ENCODE measurements around the gene CYB5D1. TPM values are rescaled to one million over a fixed set of nuclear protein-coding genes. Genes with fewer than 3 reads are reported as not detected.

The CYB5D1 gene
- total RNA-seq, 4 donors from 2014 or later, result 11.6 to 14.9 (median 12.0) TPM

DNA sequence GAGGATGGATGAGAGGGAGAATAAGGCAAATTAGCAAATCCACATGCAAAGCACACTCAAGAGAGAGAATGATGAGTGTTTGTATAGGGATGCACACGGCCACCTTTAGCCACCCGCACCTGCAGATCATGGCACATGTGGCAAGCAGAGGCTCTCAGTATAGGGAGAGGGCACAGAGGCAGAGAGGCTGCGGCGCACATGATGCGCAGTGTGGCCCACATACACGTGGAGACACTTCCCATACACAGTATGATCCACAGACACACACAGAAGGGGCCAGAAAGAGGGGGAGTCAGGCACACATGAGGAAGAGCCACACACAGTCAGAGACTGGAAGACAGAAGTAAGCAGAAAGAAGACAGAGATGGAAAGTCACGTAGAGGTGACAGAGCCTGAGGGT, 24.3 kb downstream of the CYB5D1 start:
- Histone ChIP-seq H3K4me1 (peaks cover 17 to 54% (median 47%) of the 10 kb centered on the region in 4 donors), H3K27ac (replicated peaks in 1 of 4) (peak overlapping the region; percentile 1 to 95 (median 38)), H3K36me3 (peaks cover 0 to 18% (median 9%) of the 10 kb centered on the region in 4 donors), H3K27me3 (no peaks in the 10 kb centered on the region), H3K4me3 (no peak overlapping the region), H3K9me3 (no peaks in the 10 kb centered on the region)
- whole genome bisulfite sequencing, result 71% methylated on average over 7 of the region's 7 CpGs
- TF ChIP-seq, protein P1, sequence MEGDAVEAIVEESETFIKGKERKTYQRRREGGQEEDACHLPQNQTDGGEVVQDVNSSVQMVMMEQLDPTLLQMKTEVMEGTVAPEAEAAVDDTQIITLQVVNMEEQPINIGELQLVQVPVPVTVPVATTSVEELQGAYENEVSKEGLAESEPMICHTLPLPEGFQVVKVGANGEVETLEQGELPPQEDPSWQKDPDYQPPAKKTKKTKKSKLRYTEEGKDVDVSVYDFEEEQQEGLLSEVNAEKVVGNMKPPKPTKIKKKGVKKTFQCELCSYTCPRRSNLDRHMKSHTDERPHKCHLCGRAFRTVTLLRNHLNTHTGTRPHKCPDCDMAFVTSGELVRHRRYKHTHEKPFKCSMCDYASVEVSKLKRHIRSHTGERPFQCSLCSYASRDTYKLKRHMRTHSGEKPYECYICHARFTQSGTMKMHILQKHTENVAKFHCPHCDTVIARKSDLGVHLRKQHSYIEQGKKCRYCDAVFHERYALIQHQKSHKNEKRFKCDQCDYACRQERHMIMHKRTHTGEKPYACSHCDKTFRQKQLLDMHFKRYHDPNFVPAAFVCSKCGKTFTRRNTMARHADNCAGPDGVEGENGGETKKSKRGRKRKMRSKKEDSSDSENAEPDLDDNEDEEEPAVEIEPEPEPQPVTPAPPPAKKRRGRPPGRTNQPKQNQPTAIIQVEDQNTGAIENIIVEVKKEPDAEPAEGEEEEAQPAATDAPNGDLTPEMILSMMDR (IDR thresholded peaks at IDR 0.05), result no peak
- TF ChIP-seq POLR2AphosphoS5 (IDR thresholded peaks at IDR 0.05) (no peak), POLR2A (IDR thresholded peaks at IDR 0.05; ENCODE audit: low read depth) (no peak), EP300 (IDR thresholded peaks at IDR 0.05) (no peak)
- intact Hi-C loops (cut with DNase I), result no loop called here
- DNase-seq (ENCODE audit: extremely low spot score), result no peak

DNA sequence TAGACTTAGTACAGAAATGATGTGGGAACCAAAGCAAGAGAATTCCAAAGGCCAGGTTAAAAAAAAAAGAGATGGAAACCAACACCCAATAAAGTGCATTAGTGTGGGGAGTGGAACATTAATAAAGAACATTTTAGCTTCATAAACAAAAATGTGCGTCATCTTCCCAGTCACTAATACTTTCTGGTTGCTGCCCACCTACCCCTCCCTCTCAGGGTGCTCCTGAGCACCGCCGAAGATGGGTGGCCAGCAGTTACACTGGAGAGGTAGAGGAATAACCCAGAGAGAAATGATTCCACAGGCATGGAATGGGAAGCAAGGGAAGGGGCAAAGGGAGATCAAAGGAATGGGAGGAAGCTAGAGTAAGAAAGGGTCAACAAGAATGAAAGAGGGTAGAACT, 24.8 kb downstream of the CYB5D1 start:
- 80% methylated on average over 3 of the region's 3 CpGs for WGBS
- Histone ChIP-seq H3K4me3 (no peak overlapping the region), H3K27me3 (no peaks in the 10 kb centered on the region), H3K9me3 (no peaks in the 10 kb centered on the region), H3K36me3 (peaks cover 0 to 18% (median 9%) of the 10 kb centered on the region in 4 donors), H3K4me1 (peaks cover 21 to 60% (median 53%) of the 10 kb centered on the region in 4 donors), H3K27ac (replicated peaks in 1 of 4) (peak overlapping the region; percentile 36 to 95 (median 66))
- DNase-seq (ENCODE audit: extremely low spot score), result no peak
- no peak for TF ChIP-seq EP300 (IDR thresholded peaks at IDR 0.05)
- peak in 1 of 2 donors; percentile 20 for TF ChIP-seq POLR2AphosphoS5 (IDR thresholded peaks at IDR 0.05)
- intact Hi-C loops (cut with DNase I), result no loop called here

DNA sequence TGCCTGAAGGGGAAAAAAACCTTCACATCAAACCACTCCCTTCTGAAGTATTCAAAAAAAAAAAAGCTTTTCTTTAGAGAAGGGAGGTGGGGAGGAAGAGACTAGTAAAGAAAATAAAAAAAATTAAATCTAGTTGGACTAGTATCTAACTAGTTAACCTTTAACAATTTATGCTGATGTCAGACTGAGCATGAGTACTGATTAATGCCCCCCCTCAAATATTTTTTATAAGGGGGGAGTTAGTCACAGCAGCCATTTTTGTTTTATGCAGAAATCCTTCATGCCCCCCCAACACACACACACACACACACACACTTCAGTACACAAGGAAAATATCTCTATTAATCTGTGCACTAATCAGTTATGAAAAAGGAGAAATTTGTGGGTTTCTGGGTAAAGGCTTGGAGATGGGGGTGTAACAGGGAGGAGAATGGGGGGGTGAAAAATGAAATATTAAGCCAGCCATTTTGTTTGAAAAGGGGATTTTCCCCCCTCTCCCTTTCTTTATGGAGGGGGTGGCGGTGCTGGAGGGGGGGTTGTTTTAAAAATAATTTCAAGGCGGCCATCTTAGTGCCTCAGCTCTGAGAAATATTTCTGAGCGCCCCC, 26.1 kb downstream of the CYB5D1 start:
- TF ChIP-seq, protein P1 (IDR thresholded peaks at IDR 0.05), result no peak
- TF ChIP-seq POLR2AphosphoS5 (IDR thresholded peaks at IDR 0.05) (no peak), POLR2A (IDR thresholded peaks at IDR 0.05; ENCODE audit: low read depth) (no peak), EP300 (IDR thresholded peaks at IDR 0.05) (no peak)
- no peak for DNase-seq (ENCODE audit: extremely low spot score)
- Histone ChIP-seq H3K27ac (replicated peaks in 1 of 4) (peak overlapping the region; percentile 90 to 96 (median 94)), H3K4me3 (peak overlapping the region; percentile 84 to 93 (median 90)), H3K9me3 (no peaks in the 10 kb centered on the region), H3K4me1 (peaks cover 33 to 73% (median 65%) of the 10 kb centered on the region in 4 donors), H3K27me3 (no peaks in the 10 kb centered on the region), H3K36me3 (peaks cover 0 to 13% (median 9%) of the 10 kb centered on the region in 4 donors)
- intact Hi-C loops (cut with DNase I), result loop anchor here (2.0 kb wide), 1 partner anchor 49 kb away; the partner anchor contains the start of gene KDM6B
- 2% methylated on average over 3 of the region's 3 CpGs for WGBS

DNA sequence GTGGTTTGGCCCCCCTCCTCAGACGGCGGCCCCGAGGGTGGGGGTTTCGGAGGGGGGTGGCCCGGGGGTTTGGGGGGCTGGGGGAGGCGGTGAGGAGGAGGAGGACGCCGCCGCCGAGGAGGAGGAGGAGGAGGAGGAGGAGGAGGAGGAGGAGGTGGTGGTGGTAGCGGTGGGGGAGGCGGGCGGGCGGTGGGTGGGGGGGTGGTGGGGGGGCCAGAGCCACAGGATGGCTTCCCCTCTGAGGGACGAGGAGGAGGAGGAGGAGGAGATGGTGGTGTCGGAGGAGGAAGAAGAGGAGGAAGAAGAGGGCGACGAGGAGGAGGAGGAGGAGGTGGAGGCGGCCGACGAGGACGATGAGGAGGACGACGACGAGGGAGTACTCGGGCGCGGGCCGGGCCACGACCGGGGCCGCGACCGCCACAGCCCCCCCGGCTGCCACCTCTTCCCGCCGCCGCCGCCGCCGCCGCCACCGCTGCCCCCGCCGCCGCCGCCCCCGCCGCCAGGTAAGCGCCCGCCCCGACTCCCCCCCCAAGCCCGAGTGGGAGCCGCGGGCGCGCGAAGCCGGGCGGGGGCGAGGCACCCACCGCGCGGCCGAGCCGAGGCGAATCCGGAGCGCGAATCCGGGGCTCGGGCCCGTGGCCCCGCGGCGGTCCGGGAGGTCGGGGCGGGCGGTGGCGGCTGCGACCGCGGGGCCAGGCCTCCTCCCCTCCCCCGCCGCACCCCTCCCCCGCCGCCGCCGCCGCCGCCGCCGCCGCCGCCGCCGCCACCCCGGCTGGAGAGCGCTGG, 27.0 kb downstream of the CYB5D1 start:
- H3K4me1 ChIP-seq, result peaks cover 42 to 81% (median 74%) of the 10 kb centered on the region in 4 donors
- no peaks in the 10 kb centered on the region for H3K27me3 ChIP-seq
- peak overlapping the region; percentile 84 to 93 (median 90) for H3K4me3 ChIP-seq
- intact Hi-C loops (cut with DNase I), result loop anchor here (2.0 kb wide), 1 partner anchor 50 kb away; the partner anchor contains the start of gene KDM6B
- WGBS, result 1% methylated on average over 26 of the region's 100 CpGs
- TF ChIP-seq POLR2A (IDR thresholded peaks at IDR 0.05; ENCODE audit: low read depth), result no peak
- TF ChIP-seq, protein P1 (IDR thresholded peaks at IDR 0.05), result no peak
- TF ChIP-seq EP300 (IDR thresholded peaks at IDR 0.05), result no peak
- no peak for TF ChIP-seq POLR2AphosphoS5 (IDR thresholded peaks at IDR 0.05)
- H3K36me3 ChIP-seq, result peaks cover 0 to 12% (median 9%) of the 10 kb centered on the region in 4 donors
- no peak for DNase-seq (ENCODE audit: extremely low spot score)
- H3K27ac ChIP-seq (replicated peaks in 1 of 4), result peak overlapping the region; percentile 90 to 96 (median 94)
- no peaks in the 10 kb centered on the region for H3K9me3 ChIP-seq

Measured in esophagus muscularis mucosa (tissue), 4 donors.